HCT116 (cell line): ENCODE measurements around the gene ZNF446. TPM values are rescaled to one million over a fixed set of nuclear protein-coding genes. Genes with fewer than 3 reads are reported as not detected.

Source experiments
- ATAC-seq: fragments of 200-7000 bp; cut with Tn5 transposase; 2 replicates; pipeline ENCODE4 v1.9.1; 2020; ENCODE audit warnings: mild to moderate bottlenecking, moderate library complexity
- BruUV-seq: library from RNA; stranded (reverse); fragments of 400-500 nt; replicated peaks from 2 replicates; lab custom pipeline; 2021; lab: Mats Ljungman, UMichigan
- CTCF ChIA-PET: fragments of 300-600 bp; sonication (Branson Sonifier 250); formaldehyde crosslinking; loops from one replicate; lab custom pipeline; 2021; ENCODE audit warnings: antibody characterized with exemption; lab: Charles Lee
- POLR2A ChIA-PET: fragments of 300-600, 350-600 bp; sonication (Branson Sonifier 250); formaldehyde crosslinking; loops from one replicate; lab custom pipeline; 2021; ENCODE audit warnings: antibody characterized with exemption; lab: Charles Lee
- RAD21 ChIA-PET, 2 experiments: fragments of 300-600 bp; sonication (Branson Sonifier 250); formaldehyde crosslinking; loops; one replicate each; lab custom pipeline; 2023; ENCODE audit warnings: low total read pairs in 2 of 2; ENCODE audit not compliant: uncharacterized antibody in 2 of 2, unreplicated experiment in 2 of 2, low non-redundant PET in 1 of 2; lab: Charles Lee
- DNase-seq: peaks from one replicate; pipeline ENCODE4 v3.0.0-alpha.2; 2010; ENCODE audit warnings: low read depth, low spot score
- H2AFZ ChIP-seq: fragments of 200-600 bp; shearing (Covaris generic), sonication (generic); 2 replicates; pipeline ENCODE4 v1.6.1; 2017; ENCODE audit warnings: low read depth, mixed run types, mixed read lengths, antibody characterized with exemption, low read length; ENCODE audit not compliant: poor library complexity, severe bottlenecking
- H3K27ac ChIP-seq: 2 replicates; pipeline ENCODE4 v1.5.1; 2012; ENCODE audit warnings: low read depth, low read length
- H3K27me3 ChIP-seq: fragments of 200-600 bp; sonication (generic); 2 replicates; pipeline ENCODE4 v1.6.1; 2016; ENCODE audit warnings: mixed run types, low read length, mixed read lengths; ENCODE audit not compliant: insufficient read depth
- H3K36me3 ChIP-seq, 2 experiments: fragments of 200-500 bp in 1 of 2; fragments of 200-600 bp in 1 of 2; sonication (Bioruptor generic) in 1 of 2; sonication (generic) in 1 of 2; 2 replicates each; pipeline versions ENCODE4 v1.5.1 to v1.6.1; 2014 to 2016; ENCODE audit warnings: low read length in 2 of 2, inconsistent platforms in 1 of 2, mixed read lengths in 1 of 2, mixed run types in 1 of 2; ENCODE audit not compliant: insufficient read depth in 2 of 2, control insufficient read depth in 1 of 2
- H3K4me1 ChIP-seq, 2 experiments: fragments of 200-600 bp in 1 of 2; sonication (generic) in 1 of 2; 2 replicates each; pipeline versions ENCODE4 v1.5.1 to v1.6.1; 2012 to 2017; ENCODE audit warnings: low read length in 2 of 2, inconsistent platforms in 1 of 2, mild to moderate bottlenecking in 1 of 2, mixed read lengths in 1 of 2, mixed run types in 1 of 2, moderate library complexity in 1 of 2; ENCODE audit not compliant: insufficient read depth in 2 of 2, control insufficient read depth in 1 of 2
- H3K4me2 ChIP-seq: fragments of 200-600 bp; sonication (generic); 2 replicates; pipeline ENCODE4 v1.6.1; 2017; ENCODE audit warnings: mixed run types, low read length, mixed read lengths
- H3K4me3 ChIP-seq, 2 experiments: fragments of 200-600 bp in 1 of 2; sonication (generic) in 1 of 2; replicated peaks in 1 of 2; 2 replicates each; pipeline ENCODE4 v1.5.1; 2011 to 2016; ENCODE audit warnings: low read length in 2 of 2, control low read depth in 1 of 2, low read depth in 1 of 2, mild to moderate bottlenecking in 1 of 2, mixed read lengths in 1 of 2, mixed run types in 1 of 2
- H3K79me2 ChIP-seq: fragments of 200-600 bp; sonication (generic); 2 replicates; pipeline ENCODE4 v1.6.1; 2017; ENCODE audit warnings: mild to moderate bottlenecking, mixed run types, low read length, moderate library complexity, mixed read lengths; ENCODE audit not compliant: insufficient read depth
- H3K9ac ChIP-seq: fragments of 200-600 bp; sonication (generic); 2 replicates; pipeline ENCODE4 v1.6.1; 2016; ENCODE audit warnings: low read length, mixed read lengths
- H3K9me2 ChIP-seq: fragments of 200-600 bp; sonication (generic), shearing (Covaris generic); 2 replicates; pipeline ENCODE4 v1.6.1; 2017; ENCODE audit warnings: mixed run types, mild to moderate bottlenecking, moderate library complexity; ENCODE audit not compliant: insufficient read depth
- H3K9me3 ChIP-seq, 2 experiments: fragments of 200-500 bp in 1 of 2; fragments of 200-600 bp in 1 of 2; sonication (Bioruptor generic) in 1 of 2; sonication (generic) in 1 of 2; 2 replicates each; pipeline ENCODE4 v1.6.1; 2014 to 2017; ENCODE audit warnings: low read length in 2 of 2, mixed read lengths in 2 of 2, inconsistent platforms in 1 of 2, low read depth in 1 of 2, mild to moderate bottlenecking in 1 of 2, mixed run types in 1 of 2, moderate library complexity in 1 of 2; ENCODE audit not compliant: control insufficient read depth in 1 of 2, insufficient read depth in 1 of 2
- H4K20me1 ChIP-seq: fragments of 200-600 bp; sonication (generic), shearing (Covaris generic); 2 replicates; pipeline ENCODE4 v1.6.1; 2017; ENCODE audit warnings: mixed run types, mild to moderate bottlenecking, moderate library complexity; ENCODE audit not compliant: insufficient read depth
- ATF3 ChIP-seq: IDR thresholded peaks from 2 replicates; pipeline ENCODE4 v1.6.1; 2012
- CBX3 ChIP-seq: IDR thresholded peaks from 2 replicates; pipeline ENCODE4 v1.6.1; 2012; ENCODE audit warnings: low read depth
- CEBPB ChIP-seq: IDR thresholded peaks from 2 replicates; pipeline ENCODE4 v1.6.1; 2012; ENCODE audit warnings: low read depth
- CTCF ChIP-seq, 3 experiments: fragments of 200-600 bp in 1 of 3; sonication (generic) in 1 of 3; IDR thresholded peaks in 2 of 3; conservative IDR thresholded peaks in 1 of 3; 2 replicates each; pipeline ENCODE4 v1.5.1; 2012 to 2017; ENCODE audit warnings: low read depth in 2 of 3, low read length in 2 of 3, antibody characterized with exemption in 1 of 3, borderline replicate concordance in 1 of 3, control low read depth in 1 of 3, mild to moderate bottlenecking in 1 of 3, mixed read lengths in 1 of 3, mixed run types in 1 of 3, moderate library complexity in 1 of 3; ENCODE audit not compliant: insufficient read depth in 1 of 3
- EGR1 ChIP-seq: IDR thresholded peaks from 2 replicates; pipeline ENCODE4 v1.6.1; 2012; ENCODE audit warnings: low read depth
- EZH2 ChIP-seq: fragments of 200-600 bp; sonication (generic); IDR thresholded peaks from 2 replicates; pipeline ENCODE4 v1.6.1; 2017; ENCODE audit warnings: antibody characterized with exemption, mixed run types
- EZH2phosphoT487 ChIP-seq: fragments of 200-600 bp; IDR thresholded peaks from 2 replicates; pipeline ENCODE4 v1.6.1; 2018; ENCODE audit warnings: antibody characterized with exemption, borderline replicate concordance
- FOSL1 ChIP-seq: IDR thresholded peaks from 2 replicates; pipeline ENCODE4 v1.6.1; 2012; ENCODE audit warnings: low read depth
- JUND ChIP-seq: IDR thresholded peaks from 2 replicates; pipeline ENCODE4 v1.6.1; 2012
- MAX ChIP-seq: IDR thresholded peaks from 2 replicates; pipeline ENCODE4 v1.6.1; 2012
- POLR2A ChIP-seq: IDR thresholded peaks from 2 replicates; pipeline ENCODE4 v1.7.0; 2011; ENCODE audit warnings: borderline replicate concordance; ENCODE audit not compliant: insufficient read depth, insufficient read length; ENCODE audit errors: extremely low read depth
- POLR2AphosphoS5 ChIP-seq: IDR thresholded peaks from 2 replicates; pipeline ENCODE4 v1.6.1; 2011; ENCODE audit warnings: mild to moderate bottlenecking, low read depth, low read length, moderate library complexity
- SIN3A ChIP-seq: IDR thresholded peaks from 2 replicates; pipeline ENCODE4 v1.6.1; 2012; ENCODE audit warnings: low read depth
- SP1 ChIP-seq: IDR thresholded peaks from 2 replicates; pipeline ENCODE4 v1.6.1; 2012; ENCODE audit warnings: low read depth
- SRF ChIP-seq: IDR thresholded peaks from 2 replicates; pipeline ENCODE4 v1.6.1; 2012; ENCODE audit warnings: low read depth
- TCF7L2 ChIP-seq: IDR thresholded peaks from 2 replicates; pipeline ENCODE4 v1.7.0; 2011; ENCODE audit warnings: borderline replicate concordance, inconsistent platforms; ENCODE audit not compliant: insufficient read depth, insufficient read length; ENCODE audit errors: extremely low read depth
- YY1 ChIP-seq: IDR thresholded peaks from 2 replicates; pipeline ENCODE4 v1.6.1; 2011; ENCODE audit warnings: low read length, low read depth, moderate library complexity, mild to moderate bottlenecking; ENCODE audit not compliant: insufficient replicate concordance; ENCODE audit errors: extremely low read depth
- ZFX ChIP-seq: fragments of 450-650 bp; IDR thresholded peaks from 2 replicates; pipeline ENCODE4 v1.6.1; 2017
- ZNF274 ChIP-seq: fragments of 200-500 bp; sonication (Bioruptor generic); IDR thresholded peaks from 2 replicates; pipeline ENCODE4 v1.6.1; 2014; ENCODE audit warnings: mild to moderate bottlenecking, low read depth, low read length, inconsistent platforms
- intact Hi-C: fragments of 100-400 bp; cut with micrococcal nuclease; formaldehyde crosslinking; loops from 2 replicates; pipeline ENCODE4 v1.10.0; 2022
- total RNA-seq: library from RNA; stranded (reverse); gene quantifications from one replicate; pipeline ENCODE4 v1.2.1, GENCODE V29; 2021; ENCODE audit not compliant: unreplicated experiment

ZNF446 gene
- total RNA-seq, 1 experiment from 2014 or later = 6.5 TPM

- TF ChIP-seq EZH2 = no peak
Observed at GRCh38 chr19:58450856-58451357, 25.2 kb upstream of the ZNF446 start (continued).

GRCh38 chr19:58451358-58452101 is 24.6 kb upstream of the ZNF446 start, which contains the start of gene ZNF324B:
Gene ZNF324B, plus strand, starts transcription at chr19:58451622. Its CDS starts 2,080 bp downstream, at chr19:58453702.
- DNase-seq (peak; percentile 90), ATAC-seq (peak; percentile 94)
- no peak for TF ChIP-seq EZH2
- no peak for TF ChIP-seq POLR2A
- TF ChIP-seq CBX3 = no peak
- TF ChIP-seq ZFX = peak; percentile 69; the same call in 1 of the 2 replicates
- no peak for TF ChIP-seq ATF3
- no peak for TF ChIP-seq ZNF274
- no peak for TF ChIP-seq SRF
- TF ChIP-seq POLR2AphosphoS5 = peak; percentile 70
- TF ChIP-seq YY1 = peak; percentile 68
- no peak for TF ChIP-seq EZH2phosphoT487
- TF ChIP-seq MAX = peak; percentile 71
- no peak for TF ChIP-seq FOSL1
- no peak for TF ChIP-seq TCF7L2
- TF ChIP-seq SP1 = peak; percentile 81
- no peak for TF ChIP-seq CEBPB
- TF ChIP-seq CTCF (IDR thresholded peaks at IDR 0.05 in 2 of 3, conservative IDR thresholded peaks at IDR 0.05 in 1 of 3; ENCODE audit: borderline replicate concordance in 1 of 3, insufficient read depth in 1 of 3, low read depth in 2 of 3, low read length in 2 of 3) = no peak
- peak; percentile 72 for TF ChIP-seq EGR1
- TF ChIP-seq JUND = no peak
- TF ChIP-seq SIN3A = peak; percentile 74; the same call in 1 of the 2 replicates
- H3K9ac ChIP-seq = peak within 1 kb of the TSS; percentile 81
- H4K20me1 ChIP-seq = no peaks in the 10 kb centered on the region
- H3K36me3 ChIP-seq = peaks cover 0 to 2% of the 10 kb centered on the region in 2 experiments; a peak in 2 of 4 replicates
- H3K27me3 ChIP-seq = no peaks in the 10 kb centered on the region
- BruUV-seq = no TSS peak
- H3K9me2 ChIP-seq = no peaks in the 10 kb centered on the region
- H2AFZ ChIP-seq = no peak within 1 kb of the TSS
- CTCF ChIA-PET = no interaction called here
- peak within 1 kb of the TSS; percentile 66; the same call in 1 of the 2 replicates for H3K27ac ChIP-seq
- peak within 1 kb of the TSS; percentile 83 for H3K4me2 ChIP-seq
- POLR2A ChIA-PET = interaction anchor here (0.6 to 0.8 kb wide), 2 partner anchors 16 to 43 kb away, joined by 4 read pairs; partner anchors contain the start of gene ZNF584
- RAD21 ChIA-PET = no interaction called here
- no peaks in the 10 kb centered on the region for H3K79me2 ChIP-seq
- H3K9me3 ChIP-seq = peaks cover 6 to 11% of the 10 kb centered on the region in 2 experiments; a peak in 2 of 4 replicates
- H3K4me1 ChIP-seq = peaks cover 6 to 10% of the 10 kb centered on the region in 2 experiments; a peak in 2 of 4 replicates
- peak within 1 kb of the TSS; percentile 62 to 73 for H3K4me3 ChIP-seq
- intact Hi-C loops = loop anchor here (5.0 kb wide), 1 partner anchor 44 kb away; the partner anchor contains the start of gene ZNF584
